Liver (tissue), 3 donors: ENCODE measurements around the gene ALDH9A1.

ENCODE experiments used
- CTCF ChIP-seq: fragments of 150-350 bp; IDR thresholded peaks from 2 replicates; pipeline ENCODE4 v1.5.1; 2017; ENCODE audit warnings: improper control_type of control experiment, low read depth, low read length; ENCODE audit not compliant: missing input control
- HNF4G ChIP-seq: IDR thresholded peaks from 2 replicates; pipeline ENCODE4 v1.6.1; 2016; ENCODE audit warnings: antibody characterized with exemption
- YY1 ChIP-seq: IDR thresholded peaks from 2 replicates; pipeline ENCODE4 v1.6.1; 2016; ENCODE audit warnings: antibody characterized with exemption, mild to moderate bottlenecking
- donor health status: healthy.
- donor health status: healthy.

GRCh38 chr1:165737196-165737595 is 38.8 kb upstream of the ALDH9A1 start:
- TF ChIP-seq CTCF (no peak), YY1 (no peak), HNF4G (no peak)
